HCT116 (cell line): Measurements from ENCODE around the gene MT1G. TPM values are rescaled to one million over a fixed set of nuclear protein-coding genes. Genes with fewer than 3 reads are reported as not detected.

ENCODE experiments used
- ATAC-seq: fragments of 200-7000 bp; cut with Tn5 transposase; 2 replicates; pipeline ENCODE4 v1.9.1; 2020; ENCODE audit warnings: mild to moderate bottlenecking, moderate library complexity
- BruUV-seq: library from RNA; stranded (reverse); fragments of 400-500 nt; replicated peaks from 2 replicates; lab custom pipeline; 2021; lab: Mats Ljungman, UMichigan
- CTCF ChIA-PET: fragments of 300-600 bp; sonication (Branson Sonifier 250); formaldehyde crosslinking; loops from one replicate; lab custom pipeline; 2021; ENCODE audit warnings: antibody characterized with exemption; lab: Charles Lee
- POLR2A ChIA-PET: fragments of 300-600, 350-600 bp; sonication (Branson Sonifier 250); formaldehyde crosslinking; loops from one replicate; lab custom pipeline; 2021; ENCODE audit warnings: antibody characterized with exemption; lab: Charles Lee
- RAD21 ChIA-PET, 2 experiments: fragments of 300-600 bp; sonication (Branson Sonifier 250); formaldehyde crosslinking; loops; one replicate each; lab custom pipeline; 2023; ENCODE audit warnings: low total read pairs in 2 of 2; ENCODE audit not compliant: uncharacterized antibody in 2 of 2, unreplicated experiment in 2 of 2, low non-redundant PET in 1 of 2; lab: Charles Lee
- DNase-seq: peaks from one replicate; pipeline ENCODE4 v3.0.0-alpha.2; 2010; ENCODE audit warnings: low read depth, low spot score
- H2AFZ ChIP-seq: fragments of 200-600 bp; shearing (Covaris generic), sonication (generic); 2 replicates; pipeline ENCODE4 v1.6.1; 2017; ENCODE audit warnings: low read depth, mixed run types, mixed read lengths, antibody characterized with exemption, low read length; ENCODE audit not compliant: poor library complexity, severe bottlenecking
- H3K27ac ChIP-seq: 2 replicates; pipeline ENCODE4 v1.5.1; 2012; ENCODE audit warnings: low read depth, low read length
- H3K27me3 ChIP-seq: fragments of 200-600 bp; sonication (generic); 2 replicates; pipeline ENCODE4 v1.6.1; 2016; ENCODE audit warnings: mixed run types, low read length, mixed read lengths; ENCODE audit not compliant: insufficient read depth
- H3K36me3 ChIP-seq, 2 experiments: fragments of 200-500 bp in 1 of 2; fragments of 200-600 bp in 1 of 2; sonication (Bioruptor generic) in 1 of 2; sonication (generic) in 1 of 2; 2 replicates each; pipeline versions ENCODE4 v1.5.1 to v1.6.1; 2014 to 2016; ENCODE audit warnings: low read length in 2 of 2, inconsistent platforms in 1 of 2, mixed read lengths in 1 of 2, mixed run types in 1 of 2; ENCODE audit not compliant: insufficient read depth in 2 of 2, control insufficient read depth in 1 of 2
- H3K4me1 ChIP-seq, 2 experiments: fragments of 200-600 bp in 1 of 2; sonication (generic) in 1 of 2; 2 replicates each; pipeline versions ENCODE4 v1.5.1 to v1.6.1; 2012 to 2017; ENCODE audit warnings: low read length in 2 of 2, inconsistent platforms in 1 of 2, mild to moderate bottlenecking in 1 of 2, mixed read lengths in 1 of 2, mixed run types in 1 of 2, moderate library complexity in 1 of 2; ENCODE audit not compliant: insufficient read depth in 2 of 2, control insufficient read depth in 1 of 2
- H3K4me2 ChIP-seq: fragments of 200-600 bp; sonication (generic); 2 replicates; pipeline ENCODE4 v1.6.1; 2017; ENCODE audit warnings: mixed run types, low read length, mixed read lengths
- H3K4me3 ChIP-seq, 2 experiments: fragments of 200-600 bp in 1 of 2; sonication (generic) in 1 of 2; replicated peaks in 1 of 2; 2 replicates each; pipeline ENCODE4 v1.5.1; 2011 to 2016; ENCODE audit warnings: low read length in 2 of 2, control low read depth in 1 of 2, low read depth in 1 of 2, mild to moderate bottlenecking in 1 of 2, mixed read lengths in 1 of 2, mixed run types in 1 of 2
- H3K79me2 ChIP-seq: fragments of 200-600 bp; sonication (generic); 2 replicates; pipeline ENCODE4 v1.6.1; 2017; ENCODE audit warnings: mild to moderate bottlenecking, mixed run types, low read length, moderate library complexity, mixed read lengths; ENCODE audit not compliant: insufficient read depth
- H3K9ac ChIP-seq: fragments of 200-600 bp; sonication (generic); 2 replicates; pipeline ENCODE4 v1.6.1; 2016; ENCODE audit warnings: low read length, mixed read lengths
- H3K9me2 ChIP-seq: fragments of 200-600 bp; sonication (generic), shearing (Covaris generic); 2 replicates; pipeline ENCODE4 v1.6.1; 2017; ENCODE audit warnings: mixed run types, mild to moderate bottlenecking, moderate library complexity; ENCODE audit not compliant: insufficient read depth
- H3K9me3 ChIP-seq, 2 experiments: fragments of 200-500 bp in 1 of 2; fragments of 200-600 bp in 1 of 2; sonication (Bioruptor generic) in 1 of 2; sonication (generic) in 1 of 2; 2 replicates each; pipeline ENCODE4 v1.6.1; 2014 to 2017; ENCODE audit warnings: low read length in 2 of 2, mixed read lengths in 2 of 2, inconsistent platforms in 1 of 2, low read depth in 1 of 2, mild to moderate bottlenecking in 1 of 2, mixed run types in 1 of 2, moderate library complexity in 1 of 2; ENCODE audit not compliant: control insufficient read depth in 1 of 2, insufficient read depth in 1 of 2
- H4K20me1 ChIP-seq: fragments of 200-600 bp; sonication (generic), shearing (Covaris generic); 2 replicates; pipeline ENCODE4 v1.6.1; 2017; ENCODE audit warnings: mixed run types, mild to moderate bottlenecking, moderate library complexity; ENCODE audit not compliant: insufficient read depth
- CBX3 ChIP-seq: IDR thresholded peaks from 2 replicates; pipeline ENCODE4 v1.6.1; 2012; ENCODE audit warnings: low read depth
- EGR1 ChIP-seq: IDR thresholded peaks from 2 replicates; pipeline ENCODE4 v1.6.1; 2012; ENCODE audit warnings: low read depth
- EZH2 ChIP-seq: fragments of 200-600 bp; sonication (generic); IDR thresholded peaks from 2 replicates; pipeline ENCODE4 v1.6.1; 2017; ENCODE audit warnings: antibody characterized with exemption, mixed run types
- EZH2phosphoT487 ChIP-seq: fragments of 200-600 bp; IDR thresholded peaks from 2 replicates; pipeline ENCODE4 v1.6.1; 2018; ENCODE audit warnings: antibody characterized with exemption, borderline replicate concordance
- FOSL1 ChIP-seq: IDR thresholded peaks from 2 replicates; pipeline ENCODE4 v1.6.1; 2012; ENCODE audit warnings: low read depth
- MAX ChIP-seq: IDR thresholded peaks from 2 replicates; pipeline ENCODE4 v1.6.1; 2012
- POLR2A ChIP-seq: IDR thresholded peaks from 2 replicates; pipeline ENCODE4 v1.7.0; 2011; ENCODE audit warnings: borderline replicate concordance; ENCODE audit not compliant: insufficient read depth, insufficient read length; ENCODE audit errors: extremely low read depth
- SRF ChIP-seq: IDR thresholded peaks from 2 replicates; pipeline ENCODE4 v1.6.1; 2012; ENCODE audit warnings: low read depth
- YY1 ChIP-seq: IDR thresholded peaks from 2 replicates; pipeline ENCODE4 v1.6.1; 2011; ENCODE audit warnings: low read length, low read depth, moderate library complexity, mild to moderate bottlenecking; ENCODE audit not compliant: insufficient replicate concordance; ENCODE audit errors: extremely low read depth
- intact Hi-C: fragments of 100-400 bp; cut with micrococcal nuclease; formaldehyde crosslinking; loops from 2 replicates; pipeline ENCODE4 v1.10.0; 2022
- total RNA-seq: library from RNA; stranded (reverse); gene quantifications from one replicate; pipeline ENCODE4 v1.2.1, GENCODE V29; 2021; ENCODE audit not compliant: unreplicated experiment
- TF ChIP-seq, protein P1 (sequence below): IDR thresholded peaks from 2 replicates; pipeline ENCODE4 v1.6.1; 2012; ENCODE audit warnings: low read depth
- TF ChIP-seq, protein P2 (sequence below): IDR thresholded peaks from 2 replicates; pipeline ENCODE4 v1.6.1; 2011; ENCODE audit warnings: mild to moderate bottlenecking, low read length, moderate library complexity; ENCODE audit not compliant: insufficient replicate concordance; ENCODE audit errors: extremely low read depth

The MT1G gene
- total RNA-seq, 1 experiment from 2014 or later, result 1.2 TPM

DNA sequence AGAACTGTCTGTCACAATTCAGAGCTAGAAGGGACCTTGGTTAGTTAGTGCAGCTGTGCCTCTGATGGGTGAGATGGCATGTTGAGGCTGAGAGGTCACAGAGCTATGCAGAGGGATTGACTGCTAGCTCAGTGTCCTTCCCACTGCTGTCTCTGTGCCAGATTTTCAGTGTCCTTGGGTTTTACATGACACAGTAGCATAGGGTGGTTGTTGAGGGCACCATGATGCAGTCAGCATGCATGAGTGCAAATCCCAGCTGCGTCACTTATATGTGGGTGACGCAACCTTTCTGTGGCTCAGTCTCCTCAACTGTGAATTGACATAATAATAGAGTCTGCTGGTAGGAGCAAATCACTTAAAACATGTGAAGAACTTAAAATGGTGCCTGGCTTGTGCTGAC is 26.7 kb downstream of the MT1G start:
- no TSS peak for BruUV-seq
- ATAC-seq (no peak), DNase-seq (no peak)
- ChIA-PET RAD21 (no interaction called here), POLR2A (interaction anchor here (0.9 to 1.1 kb wide), 2 partner anchors 16 to 30 kb away, joined by 3 read pairs; partner anchors contain the start of gene MT1E), CTCF (no interaction called here)
- no peak overlapping the region for H3K27ac ChIP-seq
- no peaks in the 10 kb centered on the region for H4K20me1 ChIP-seq
- no peak overlapping the region for H2AFZ ChIP-seq
- no peak overlapping the region for H3K4me2 ChIP-seq
- intact Hi-C loops, result no loop called here
- peaks cover 11 to 24% of the 10 kb centered on the region in 2 experiments for H3K4me1 ChIP-seq
- no peaks in the 10 kb centered on the region for H3K27me3 ChIP-seq
- H3K9ac ChIP-seq, result no peak overlapping the region
- no peaks in the 10 kb centered on the region for H3K79me2 ChIP-seq
- H3K9me2 ChIP-seq, result no peaks in the 10 kb centered on the region
- H3K36me3 ChIP-seq, result no peaks in the 10 kb centered on the region
- TF ChIP-seq EZH2phosphoT487 (no peak), SRF (no peak), EGR1 (no peak), FOSL1 (no peak), EZH2 (no peak), CBX3 (no peak), MAX (no peak), YY1 (no peak), POLR2A (no peak)
- TF ChIP-seq, protein P1, sequence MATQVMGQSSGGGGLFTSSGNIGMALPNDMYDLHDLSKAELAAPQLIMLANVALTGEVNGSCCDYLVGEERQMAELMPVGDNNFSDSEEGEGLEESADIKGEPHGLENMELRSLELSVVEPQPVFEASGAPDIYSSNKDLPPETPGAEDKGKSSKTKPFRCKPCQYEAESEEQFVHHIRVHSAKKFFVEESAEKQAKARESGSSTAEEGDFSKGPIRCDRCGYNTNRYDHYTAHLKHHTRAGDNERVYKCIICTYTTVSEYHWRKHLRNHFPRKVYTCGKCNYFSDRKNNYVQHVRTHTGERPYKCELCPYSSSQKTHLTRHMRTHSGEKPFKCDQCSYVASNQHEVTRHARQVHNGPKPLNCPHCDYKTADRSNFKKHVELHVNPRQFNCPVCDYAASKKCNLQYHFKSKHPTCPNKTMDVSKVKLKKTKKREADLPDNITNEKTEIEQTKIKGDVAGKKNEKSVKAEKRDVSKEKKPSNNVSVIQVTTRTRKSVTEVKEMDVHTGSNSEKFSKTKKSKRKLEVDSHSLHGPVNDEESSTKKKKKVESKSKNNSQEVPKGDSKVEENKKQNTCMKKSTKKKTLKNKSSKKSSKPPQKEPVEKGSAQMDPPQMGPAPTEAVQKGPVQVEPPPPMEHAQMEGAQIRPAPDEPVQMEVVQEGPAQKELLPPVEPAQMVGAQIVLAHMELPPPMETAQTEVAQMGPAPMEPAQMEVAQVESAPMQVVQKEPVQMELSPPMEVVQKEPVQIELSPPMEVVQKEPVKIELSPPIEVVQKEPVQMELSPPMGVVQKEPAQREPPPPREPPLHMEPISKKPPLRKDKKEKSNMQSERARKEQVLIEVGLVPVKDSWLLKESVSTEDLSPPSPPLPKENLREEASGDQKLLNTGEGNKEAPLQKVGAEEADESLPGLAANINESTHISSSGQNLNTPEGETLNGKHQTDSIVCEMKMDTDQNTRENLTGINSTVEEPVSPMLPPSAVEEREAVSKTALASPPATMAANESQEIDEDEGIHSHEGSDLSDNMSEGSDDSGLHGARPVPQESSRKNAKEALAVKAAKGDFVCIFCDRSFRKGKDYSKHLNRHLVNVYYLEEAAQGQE, result no peak
- TF ChIP-seq, protein P2, sequence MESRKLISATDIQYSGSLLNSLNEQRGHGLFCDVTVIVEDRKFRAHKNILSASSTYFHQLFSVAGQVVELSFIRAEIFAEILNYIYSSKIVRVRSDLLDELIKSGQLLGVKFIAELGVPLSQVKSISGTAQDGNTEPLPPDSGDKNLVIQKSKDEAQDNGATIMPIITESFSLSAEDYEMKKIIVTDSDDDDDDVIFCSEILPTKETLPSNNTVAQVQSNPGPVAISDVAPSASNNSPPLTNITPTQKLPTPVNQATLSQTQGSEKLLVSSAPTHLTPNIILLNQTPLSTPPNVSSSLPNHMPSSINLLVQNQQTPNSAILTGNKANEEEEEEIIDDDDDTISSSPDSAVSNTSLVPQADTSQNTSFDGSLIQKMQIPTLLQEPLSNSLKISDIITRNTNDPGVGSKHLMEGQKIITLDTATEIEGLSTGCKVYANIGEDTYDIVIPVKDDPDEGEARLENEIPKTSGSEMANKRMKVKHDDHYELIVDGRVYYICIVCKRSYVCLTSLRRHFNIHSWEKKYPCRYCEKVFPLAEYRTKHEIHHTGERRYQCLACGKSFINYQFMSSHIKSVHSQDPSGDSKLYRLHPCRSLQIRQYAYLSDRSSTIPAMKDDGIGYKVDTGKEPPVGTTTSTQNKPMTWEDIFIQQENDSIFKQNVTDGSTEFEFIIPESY, result no peak
- no peak overlapping the region for H3K4me3 ChIP-seq
- no peaks in the 10 kb centered on the region for H3K9me3 ChIP-seq
